Frontal cortex (tissue), 4 donors: ENCODE data around the gene TBC1D32. TPM values are rescaled to one million over a fixed set of nuclear protein-coding genes. Genes with fewer than 3 reads are reported as not detected.
"Not testable (repeated sequence)": the region's sequence is repeated elsewhere in the genome, so short reads cannot be mapped to it uniquely, and the experiment has no call there.

Source experiments
- DNase-seq, 2 donors: peaks; one replicate each; pipeline ENCODE4 v3.0.0; 2012; ENCODE audit warnings: low spot score in 2 of 2
- FAIRE-seq: peaks from 2 replicates; lab custom pipeline; 2012; peaks lifted over from hg19 to GRCh38; lab: Jason Lieb, UNC
- total RNA-seq: library from RNA; depleted of rRNA; stranded (reverse); fragments of >200 nt; gene quantifications from one replicate; pipeline ENCODE4 v1.2.3, GENCODE V29; 2014
- donor health status: control.
- donor health status: control.
- donor health status: control.

Gene TBC1D32
- total RNA-seq, 1 donor from 2014 or later: 40.8 TPM

- no peak for DNase-seq
- no peak for FAIRE-seq
Observed at GRCh38 chr6:121247386-121247785, 86.9 kb downstream of the TBC1D32 start.

GRCh38 chr6:121242386-121242785 is 91.9 kb downstream of the TBC1D32 start:
- FAIRE-seq (no peak), DNase-seq (no peak)

GRCh38 chr6:121237859-121238258 is 96.4 kb downstream of the TBC1D32 start:
- FAIRE-seq: no peak
- DNase-seq: no peak

DNA sequence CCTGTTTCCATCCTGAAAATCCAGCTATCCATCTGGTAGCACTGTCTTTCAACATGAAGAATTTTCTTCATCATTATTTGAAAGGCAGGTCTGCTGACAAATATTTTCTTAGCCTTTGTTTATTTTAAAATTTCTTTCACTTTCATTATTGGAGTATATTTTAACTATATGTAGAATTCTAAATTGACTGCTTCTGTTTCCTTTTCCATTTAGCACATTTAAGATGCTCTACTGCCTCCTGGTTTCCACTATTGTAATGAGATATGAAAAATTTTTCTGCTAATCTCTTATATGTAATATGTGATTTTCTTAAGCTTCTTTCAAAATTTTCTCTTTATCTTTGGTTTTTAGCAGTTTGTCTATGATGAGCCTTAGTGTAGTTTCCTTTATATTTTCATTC is 97.3 kb downstream of the TBC1D32 start:
- DNase-seq (no peak), FAIRE-seq (no peak)

- no peak for FAIRE-seq
Observed at GRCh38 chr6:121235386-121235785, 98.9 kb downstream of the TBC1D32 start.

GRCh38 chr6:121223930-121224329 is 110.3 kb downstream of the TBC1D32 start:
- no peak for DNase-seq
- no peak for FAIRE-seq

More at GRCh38 chr6:121235386-121235785, 98.9 kb downstream of the TBC1D32 start:
- no peak for DNase-seq

GRCh38 chr6:121223212-121223611 is 111.1 kb downstream of the TBC1D32 start:
- FAIRE-seq (no peak), DNase-seq (no peak)

DNA sequence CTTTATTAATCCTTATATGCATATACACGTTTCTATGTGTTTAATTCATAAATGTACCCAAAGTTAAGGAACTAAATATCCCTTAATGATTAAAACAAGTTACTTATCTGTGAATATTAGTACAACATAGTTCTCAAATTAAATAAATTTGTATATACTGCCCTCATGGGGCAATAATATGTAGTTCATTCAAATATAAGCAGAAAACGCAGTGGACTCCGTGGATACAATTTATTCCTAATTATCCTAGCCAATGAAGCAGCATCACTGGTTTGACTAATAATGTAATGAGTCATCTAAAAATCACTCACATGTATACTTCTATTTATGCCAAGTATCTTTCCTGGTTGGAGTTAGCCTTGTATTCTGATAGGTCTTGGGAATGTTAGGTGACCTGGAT is 111.6 kb downstream of the TBC1D32 start:
- FAIRE-seq (peak; percentile 90), DNase-seq (no peak)

DNA sequence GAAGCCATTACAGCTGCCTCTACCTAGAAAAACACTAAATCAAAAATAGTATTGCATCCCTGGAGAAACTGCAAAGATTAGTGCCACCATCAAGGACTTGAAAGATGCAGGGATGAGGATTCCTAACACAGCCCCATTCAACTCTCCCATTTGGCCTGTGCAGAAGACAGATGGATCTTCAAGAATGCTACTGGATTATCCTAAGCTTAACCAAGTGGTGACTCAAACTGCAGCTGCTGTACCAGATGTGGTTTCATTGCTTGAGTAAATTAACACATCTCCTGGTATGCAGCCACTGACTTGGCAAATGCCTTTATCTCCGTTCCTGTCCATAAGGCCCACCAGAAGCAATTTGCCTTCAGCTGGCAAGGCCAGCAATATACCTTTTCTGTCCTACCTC is 117.4 kb downstream of the TBC1D32 start:
- DNase-seq (no peak), FAIRE-seq (no peak)

GRCh38 chr6:121213341-121213740 is 120.9 kb downstream of the TBC1D32 start:
- not testable (repeated sequence) for DNase-seq, FAIRE-seq

DNA sequence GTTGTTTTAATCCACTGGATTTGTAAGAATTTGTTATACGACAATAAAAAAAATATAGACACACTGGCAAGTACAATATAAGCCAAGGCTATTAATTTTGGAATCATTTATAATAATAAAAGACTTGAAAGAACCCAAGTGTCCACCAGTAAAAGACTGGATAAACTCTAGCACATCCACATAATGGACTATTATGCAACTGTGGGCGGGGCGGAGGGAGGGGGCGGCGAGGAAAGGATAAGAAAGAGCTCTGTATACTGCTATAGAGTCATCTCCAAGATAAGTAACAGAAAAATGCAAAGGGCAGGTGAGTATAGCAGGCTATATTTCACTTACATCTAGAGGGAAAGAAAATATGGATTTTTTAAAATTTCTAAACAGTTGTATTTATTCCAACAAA is 123.3 kb downstream of the TBC1D32 start:
- DNase-seq (no peak), FAIRE-seq (no peak)

DNA sequence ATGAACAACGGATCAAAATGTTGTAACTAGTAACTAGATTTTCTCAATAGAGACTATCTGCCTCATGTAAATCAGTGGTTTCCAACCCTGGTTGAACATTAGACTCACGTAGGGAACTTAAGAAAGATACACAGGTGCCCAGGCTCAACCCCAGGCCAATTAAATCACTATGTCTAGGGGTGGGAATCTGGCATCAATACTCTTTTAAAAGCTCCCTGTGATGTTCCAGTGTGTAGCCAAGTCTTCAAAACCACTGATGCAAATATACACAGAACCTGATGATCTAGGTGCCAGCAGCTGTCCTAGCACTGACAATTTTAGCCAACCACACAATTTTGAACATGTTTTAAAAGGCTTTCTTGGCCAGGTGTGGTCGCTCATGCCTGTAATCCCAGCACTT is 128.7 kb downstream of the TBC1D32 start:
- FAIRE-seq (no peak), DNase-seq (no peak)

DNA sequence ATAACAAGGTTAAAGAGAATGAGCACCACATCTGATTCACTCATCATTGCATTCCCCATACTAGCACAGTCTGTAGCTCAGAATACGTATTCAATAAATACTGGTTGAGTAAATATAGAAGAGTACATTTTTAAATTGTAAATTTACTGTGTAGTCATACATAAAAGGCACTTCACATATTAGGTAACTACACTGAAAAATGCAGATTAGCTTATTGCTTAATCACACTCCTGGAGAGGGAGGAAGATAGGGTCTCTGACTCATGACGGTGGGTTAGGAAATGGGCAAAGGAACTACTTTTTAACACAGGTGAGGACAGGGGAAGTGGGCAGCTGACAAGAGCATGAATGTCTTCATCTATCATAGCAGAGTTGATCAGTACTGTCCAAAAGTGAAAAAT is 133.2 kb downstream of the TBC1D32 start:
- DNase-seq (no peak), FAIRE-seq (no peak)

DNA sequence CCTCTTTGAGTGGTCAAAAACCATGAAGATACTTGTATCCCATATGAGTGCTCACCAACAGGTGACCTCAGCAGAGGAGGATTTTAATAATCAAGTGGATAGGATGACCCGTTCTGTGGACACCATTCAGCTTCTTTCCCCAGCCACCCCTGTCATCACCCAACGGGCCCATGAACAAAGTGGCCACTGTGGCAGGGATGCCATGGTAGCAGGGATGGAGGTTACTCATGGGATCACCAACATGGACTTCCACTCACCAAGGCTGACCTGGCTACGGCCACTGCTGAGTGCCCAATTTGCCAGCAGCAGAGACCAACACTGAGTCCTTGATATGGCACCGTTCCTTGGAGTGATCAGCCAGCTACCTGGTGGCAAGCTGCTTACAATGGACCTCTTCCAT is 138.2 kb downstream of the TBC1D32 start:
- DNase-seq, FAIRE-seq: not testable (repeated sequence)

GRCh38 chr6:121190122-121190521 is 144.2 kb downstream of the TBC1D32 start:
- DNase-seq (no peak), FAIRE-seq (no peak)

DNA sequence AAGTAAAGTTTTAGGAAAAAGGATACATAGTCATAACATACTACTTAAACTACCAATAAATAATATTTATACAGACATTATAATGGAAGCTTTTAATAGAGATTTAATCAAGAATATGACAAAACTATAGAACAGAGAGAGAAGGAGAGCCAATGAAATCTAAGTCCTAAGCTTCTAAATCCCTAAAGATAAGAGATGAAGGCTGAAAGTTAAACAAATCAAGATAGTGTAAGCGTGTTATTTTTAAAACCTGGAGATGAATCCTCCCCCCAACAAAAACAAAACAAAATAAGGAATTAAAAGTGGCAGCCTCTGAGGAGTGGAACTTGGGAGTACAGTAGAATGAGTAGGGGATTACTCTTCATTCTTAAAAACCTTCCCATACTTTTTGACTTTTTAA is 145.9 kb downstream of the TBC1D32 start:
- FAIRE-seq (no peak), DNase-seq (no peak)

- DNase-seq (no peak), FAIRE-seq (no peak)
Observed at GRCh38 chr6:121187833-121188200, 146.5 kb downstream of the TBC1D32 start.

DNA sequence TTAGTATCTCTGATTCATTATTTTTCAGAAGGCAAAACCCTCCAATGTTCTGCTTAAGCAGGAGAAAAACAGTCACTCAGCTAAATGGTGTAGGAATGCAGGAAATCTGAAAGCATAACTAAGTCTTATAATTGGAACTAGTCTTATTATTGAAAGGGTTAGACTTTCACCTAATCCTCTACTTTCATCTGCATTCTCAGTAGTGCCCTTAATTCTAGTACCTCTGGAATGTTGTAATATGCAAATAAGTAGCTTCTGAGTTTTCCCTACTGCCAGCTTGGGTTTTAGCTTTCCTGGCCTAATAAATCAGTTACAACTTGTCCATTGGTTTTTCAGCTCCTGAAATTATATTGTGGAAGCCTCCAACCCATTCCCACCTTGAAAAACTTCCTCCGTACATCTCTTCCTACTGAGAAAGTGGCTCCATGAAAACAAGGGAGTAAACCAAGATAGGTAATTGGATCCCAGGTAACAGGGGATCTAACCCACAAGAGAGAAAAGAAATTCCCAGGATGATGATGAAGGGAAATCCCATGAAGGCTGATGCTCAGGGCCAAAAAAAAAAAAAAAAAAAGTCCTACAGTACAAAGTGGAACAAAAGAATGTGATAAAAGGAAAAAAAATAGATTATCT is 147.0 kb downstream of the TBC1D32 start:
- DNase-seq (no peak), FAIRE-seq (no peak)

DNA sequence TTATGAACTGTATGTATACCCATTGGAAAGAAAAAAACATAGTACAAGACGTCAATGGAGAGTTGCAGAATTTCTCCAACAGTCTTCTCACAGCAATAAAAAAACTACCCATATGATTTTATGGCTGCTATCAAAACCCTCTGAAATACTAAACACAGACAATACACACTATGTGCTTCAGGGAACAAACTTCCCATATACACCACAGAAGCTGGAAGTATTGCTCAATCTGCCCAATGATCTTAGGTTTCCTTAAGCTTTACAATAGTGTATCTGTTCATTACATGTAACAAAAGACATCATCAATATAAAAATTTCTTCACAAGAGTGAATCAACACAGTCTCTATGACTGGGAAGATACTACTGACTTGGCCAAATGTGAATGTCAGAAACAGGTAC is 150.5 kb downstream of the TBC1D32 start:
- DNase-seq (no peak), FAIRE-seq (no peak)

GRCh38 chr6:121175827-121176226 is 158.5 kb downstream of the TBC1D32 start:
- no peak for DNase-seq
- no peak for FAIRE-seq

- not testable (repeated sequence) for DNase-seq, FAIRE-seq
Observed at GRCh38 chr6:121172451-121172850, 161.8 kb downstream of the TBC1D32 start.

- FAIRE-seq: no peak
Observed at GRCh38 chr6:121171879-121172278, 162.4 kb downstream of the TBC1D32 start.

More at GRCh38 chr6:121171879-121172278, 162.4 kb downstream of the TBC1D32 start:
- no peak for DNase-seq
